ENCODE measurements around the gene IL20RA. TPM values are rescaled to one million over a fixed set of nuclear protein-coding genes. Genes with fewer than 3 reads are reported as not detected.

The IL20RA gene
- total RNA-seq, 3 donors from 2014 or later (not counting 1 experiment from before 2014, with no cell fraction given) = not detected

DNA sequence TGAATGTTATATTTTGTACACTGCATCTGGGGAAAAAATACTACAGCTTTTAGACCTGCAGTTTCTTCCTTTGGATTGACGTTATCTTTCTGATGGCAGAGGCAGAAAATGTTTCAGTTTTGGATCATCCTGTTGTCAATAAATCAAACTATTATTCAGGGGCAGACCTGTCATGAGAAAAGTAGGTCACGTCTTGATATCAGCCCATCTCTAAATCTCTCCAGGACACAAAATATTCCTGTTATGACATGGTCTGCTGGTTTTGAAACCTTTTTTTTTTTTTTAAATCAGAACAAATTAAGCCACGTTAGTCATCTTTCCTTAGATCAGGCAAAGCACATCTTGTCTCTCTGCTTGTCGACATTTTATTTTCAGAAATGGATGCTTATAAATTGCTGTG lies 24.0 kb downstream of the IL20RA start:
- Mint-ChIP-seq H3K4me1 (peaks cover 0 to 6% of the 10 kb centered on the region in 2 donors), H3K36me3 (no peaks in the 10 kb centered on the region), H3K4me3 (no peak overlapping the region), H3K9me3 (peaks cover 0 to 4% of the 10 kb centered on the region in 2 donors), H3K27ac (no peak overlapping the region), H3K27me3 (ENCODE audit: low read depth in 2 of 2) (peaks cover 47 to 83% of the 10 kb centered on the region in 2 donors)
- H3K9me3 ChIP-seq (ENCODE audit: control insufficient read depth, insufficient read depth, low read length) = peaks cover 5% of the 10 kb centered on the region
- no peaks in the 10 kb centered on the region for H3K4me1 ChIP-seq (ENCODE audit: control insufficient read depth, insufficient read depth, low read length)
- peaks cover 64% of the 10 kb centered on the region for H3K27me3 ChIP-seq (ENCODE audit: control insufficient read depth, insufficient read depth, low read length)
- TF ChIP-seq, protein P1, sequence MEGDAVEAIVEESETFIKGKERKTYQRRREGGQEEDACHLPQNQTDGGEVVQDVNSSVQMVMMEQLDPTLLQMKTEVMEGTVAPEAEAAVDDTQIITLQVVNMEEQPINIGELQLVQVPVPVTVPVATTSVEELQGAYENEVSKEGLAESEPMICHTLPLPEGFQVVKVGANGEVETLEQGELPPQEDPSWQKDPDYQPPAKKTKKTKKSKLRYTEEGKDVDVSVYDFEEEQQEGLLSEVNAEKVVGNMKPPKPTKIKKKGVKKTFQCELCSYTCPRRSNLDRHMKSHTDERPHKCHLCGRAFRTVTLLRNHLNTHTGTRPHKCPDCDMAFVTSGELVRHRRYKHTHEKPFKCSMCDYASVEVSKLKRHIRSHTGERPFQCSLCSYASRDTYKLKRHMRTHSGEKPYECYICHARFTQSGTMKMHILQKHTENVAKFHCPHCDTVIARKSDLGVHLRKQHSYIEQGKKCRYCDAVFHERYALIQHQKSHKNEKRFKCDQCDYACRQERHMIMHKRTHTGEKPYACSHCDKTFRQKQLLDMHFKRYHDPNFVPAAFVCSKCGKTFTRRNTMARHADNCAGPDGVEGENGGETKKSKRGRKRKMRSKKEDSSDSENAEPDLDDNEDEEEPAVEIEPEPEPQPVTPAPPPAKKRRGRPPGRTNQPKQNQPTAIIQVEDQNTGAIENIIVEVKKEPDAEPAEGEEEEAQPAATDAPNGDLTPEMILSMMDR (IDR thresholded peaks at IDR 0.05) = no peak
- DNase-seq = no peak
- no peak overlapping the region for H3K27ac ChIP-seq (ENCODE audit: low read length)
- H3K4me3 ChIP-seq (ENCODE audit: low read length) = no peak overlapping the region
- no peak for ATAC-seq
- intact Hi-C loops (cut with micrococcal nuclease) = no loop called here
- H3K36me3 ChIP-seq (ENCODE audit: control insufficient read depth, insufficient read depth, low read length) = no peaks in the 10 kb centered on the region
- 89% methylated on average over 4 of the region's 4 CpGs for WGBS (ENCODE audit: insufficient coverage)

DNA sequence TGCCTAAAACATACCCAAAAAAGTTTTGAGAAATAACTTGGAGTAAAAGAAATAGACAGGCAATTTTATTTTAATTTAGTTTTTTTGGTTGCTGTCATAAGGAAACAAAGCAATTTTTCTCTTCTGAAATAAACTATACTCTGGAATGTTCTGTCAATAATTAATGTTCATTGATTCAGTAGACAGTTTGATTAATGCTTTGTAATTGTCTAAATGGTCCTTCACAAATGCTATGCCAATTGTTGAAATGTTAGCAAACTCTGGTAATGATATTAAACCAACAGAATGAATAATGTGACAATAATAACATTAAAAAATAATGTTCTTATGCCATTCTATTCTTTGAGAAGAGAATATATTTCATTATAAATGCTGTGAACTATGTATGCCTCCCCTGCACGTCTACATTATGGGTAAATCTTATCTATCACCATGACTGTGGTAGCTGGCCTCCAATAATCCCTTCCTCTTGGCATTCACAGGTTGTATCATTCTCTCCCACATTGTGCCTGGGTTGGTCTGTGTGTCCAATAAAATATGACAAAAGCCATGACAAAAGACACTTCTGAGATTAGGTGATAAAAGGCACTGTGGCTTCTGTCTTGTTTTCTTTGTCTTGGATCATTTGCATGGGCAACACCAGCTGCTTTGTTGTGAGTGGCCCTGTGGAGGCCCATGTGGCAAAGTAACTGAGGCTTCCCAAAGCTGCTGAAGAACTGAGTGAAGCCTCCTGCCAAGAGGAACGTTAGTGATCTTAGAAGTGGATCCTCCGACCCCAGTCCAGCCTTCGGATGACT lies 25.1 kb downstream of the IL20RA start:
- ATAC-seq (no peak), DNase-seq (no peak)
- peaks cover 0 to 4% of the 10 kb centered on the region in 2 donors for H3K9me3 Mint-ChIP-seq
- H3K27ac Mint-ChIP-seq = no peak overlapping the region
- intact Hi-C loops (cut with micrococcal nuclease) = no loop called here
- peaks cover 51 to 83% of the 10 kb centered on the region in 2 donors for H3K27me3 Mint-ChIP-seq (ENCODE audit: low read depth in 2 of 2)
- Histone ChIP-seq H3K36me3 (ENCODE audit: control insufficient read depth, insufficient read depth, low read length) (no peaks in the 10 kb centered on the region), H3K27me3 (ENCODE audit: control insufficient read depth, insufficient read depth, low read length) (peaks cover 62% of the 10 kb centered on the region), H3K4me3 (ENCODE audit: low read length) (no peak overlapping the region), H3K27ac (ENCODE audit: low read length) (no peak overlapping the region), H3K4me1 (ENCODE audit: control insufficient read depth, insufficient read depth, low read length) (no peaks in the 10 kb centered on the region), H3K9me3 (ENCODE audit: control insufficient read depth, insufficient read depth, low read length) (peaks cover 5% of the 10 kb centered on the region)
- TF ChIP-seq, protein P1 (IDR thresholded peaks at IDR 0.05) = no peak
- no peaks in the 10 kb centered on the region for H3K36me3 Mint-ChIP-seq
- no peaks in the 10 kb centered on the region for H3K4me1 Mint-ChIP-seq
- H3K4me3 Mint-ChIP-seq = no peak overlapping the region
- WGBS (ENCODE audit: insufficient coverage) = 73% methylated on average over 4 of the region's 4 CpGs

DNA sequence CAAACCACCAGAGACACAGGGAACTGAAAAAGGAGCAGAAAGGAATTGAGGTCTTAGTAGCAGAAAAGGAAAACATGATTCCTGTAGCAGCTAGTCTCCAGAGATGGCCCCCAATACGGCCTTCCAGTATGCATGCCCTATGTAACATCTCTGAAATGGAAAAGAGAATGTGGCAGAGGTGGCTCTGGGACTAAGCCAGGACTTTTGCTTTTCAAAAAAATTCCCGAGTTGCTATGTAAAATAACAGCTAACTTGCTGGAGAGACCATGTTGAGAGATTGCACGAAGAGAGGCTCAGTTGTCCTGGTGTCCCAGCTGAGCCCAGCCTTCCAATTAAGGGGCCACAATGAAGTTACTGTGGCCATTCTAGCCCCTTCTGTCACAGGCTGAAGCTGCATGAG lies 27.7 kb downstream of the IL20RA start:
- TF ChIP-seq, protein P1 (IDR thresholded peaks at IDR 0.05) = no peak
- no peaks in the 10 kb centered on the region for H3K36me3 Mint-ChIP-seq
- H3K4me3 Mint-ChIP-seq = no peak overlapping the region
- no peaks in the 10 kb centered on the region for H3K36me3 ChIP-seq (ENCODE audit: control insufficient read depth, insufficient read depth, low read length)
- H3K27ac ChIP-seq (ENCODE audit: low read length) = no peak overlapping the region
- H3K4me3 ChIP-seq (ENCODE audit: low read length) = no peak overlapping the region
- no peak for ATAC-seq
- 83% methylated on average over 3 of the region's 3 CpGs for whole genome bisulfite sequencing (ENCODE audit: insufficient coverage)
- intact Hi-C loops (cut with micrococcal nuclease) = no loop called here
- DNase-seq = no peak
- H3K27ac Mint-ChIP-seq = no peak overlapping the region
- peaks cover 55% of the 10 kb centered on the region for H3K27me3 ChIP-seq (ENCODE audit: control insufficient read depth, insufficient read depth, low read length)
- peaks cover 0 to 4% of the 10 kb centered on the region in 2 donors for H3K9me3 Mint-ChIP-seq
- no peaks in the 10 kb centered on the region for H3K4me1 ChIP-seq (ENCODE audit: control insufficient read depth, insufficient read depth, low read length)
- no peaks in the 10 kb centered on the region for H3K4me1 Mint-ChIP-seq
- peaks cover 56 to 87% of the 10 kb centered on the region in 2 donors for H3K27me3 Mint-ChIP-seq (ENCODE audit: low read depth in 2 of 2)
- H3K9me3 ChIP-seq (ENCODE audit: control insufficient read depth, insufficient read depth, low read length) = peaks cover 5% of the 10 kb centered on the region

Measured in natural killer cell (primary cell).